ENCODE results near the gene NTNG2. TPM values are rescaled to one million over a fixed set of nuclear protein-coding genes. Genes with fewer than 3 reads are reported as not detected.

The NTNG2 gene
- total and polyA plus RNA-seq, 9 of the 15 experiments (the other 6 are each of a cell fraction or from before 2014, with no cell fraction given) = 0.01 to 0.11 (median 0.09) TPM; not detected in 6

DNA sequence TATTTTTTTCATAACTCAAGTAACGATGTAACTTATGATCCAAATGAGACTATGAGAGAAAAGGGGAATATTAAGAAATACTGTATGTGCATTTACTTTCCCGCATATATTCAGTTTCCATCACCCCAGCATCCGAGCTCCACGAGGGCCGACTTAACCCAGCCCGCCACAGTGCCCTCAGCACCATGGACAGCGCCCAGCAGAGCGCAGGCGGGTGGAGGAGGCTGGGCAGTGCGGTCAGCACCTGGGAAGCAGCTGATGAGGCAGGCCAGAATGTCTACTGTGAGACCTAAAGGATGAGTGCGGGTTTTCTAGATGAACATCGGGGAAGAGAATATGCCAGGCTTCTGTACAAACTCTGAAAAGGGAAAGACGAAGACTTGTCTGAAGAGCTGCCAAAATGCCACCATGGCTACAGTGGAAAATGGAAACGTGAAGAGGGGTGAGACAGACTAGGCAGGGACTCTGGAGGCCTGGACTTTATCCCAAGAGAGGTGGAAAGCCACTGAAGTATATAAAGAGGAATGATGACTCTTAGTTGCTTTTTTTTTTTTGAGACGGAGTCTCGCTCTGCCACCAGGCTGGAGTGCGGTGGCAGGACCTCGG is 47.7 kb upstream of the NTNG2 start (continued):
- TF ChIP-seq, protein P1, sequence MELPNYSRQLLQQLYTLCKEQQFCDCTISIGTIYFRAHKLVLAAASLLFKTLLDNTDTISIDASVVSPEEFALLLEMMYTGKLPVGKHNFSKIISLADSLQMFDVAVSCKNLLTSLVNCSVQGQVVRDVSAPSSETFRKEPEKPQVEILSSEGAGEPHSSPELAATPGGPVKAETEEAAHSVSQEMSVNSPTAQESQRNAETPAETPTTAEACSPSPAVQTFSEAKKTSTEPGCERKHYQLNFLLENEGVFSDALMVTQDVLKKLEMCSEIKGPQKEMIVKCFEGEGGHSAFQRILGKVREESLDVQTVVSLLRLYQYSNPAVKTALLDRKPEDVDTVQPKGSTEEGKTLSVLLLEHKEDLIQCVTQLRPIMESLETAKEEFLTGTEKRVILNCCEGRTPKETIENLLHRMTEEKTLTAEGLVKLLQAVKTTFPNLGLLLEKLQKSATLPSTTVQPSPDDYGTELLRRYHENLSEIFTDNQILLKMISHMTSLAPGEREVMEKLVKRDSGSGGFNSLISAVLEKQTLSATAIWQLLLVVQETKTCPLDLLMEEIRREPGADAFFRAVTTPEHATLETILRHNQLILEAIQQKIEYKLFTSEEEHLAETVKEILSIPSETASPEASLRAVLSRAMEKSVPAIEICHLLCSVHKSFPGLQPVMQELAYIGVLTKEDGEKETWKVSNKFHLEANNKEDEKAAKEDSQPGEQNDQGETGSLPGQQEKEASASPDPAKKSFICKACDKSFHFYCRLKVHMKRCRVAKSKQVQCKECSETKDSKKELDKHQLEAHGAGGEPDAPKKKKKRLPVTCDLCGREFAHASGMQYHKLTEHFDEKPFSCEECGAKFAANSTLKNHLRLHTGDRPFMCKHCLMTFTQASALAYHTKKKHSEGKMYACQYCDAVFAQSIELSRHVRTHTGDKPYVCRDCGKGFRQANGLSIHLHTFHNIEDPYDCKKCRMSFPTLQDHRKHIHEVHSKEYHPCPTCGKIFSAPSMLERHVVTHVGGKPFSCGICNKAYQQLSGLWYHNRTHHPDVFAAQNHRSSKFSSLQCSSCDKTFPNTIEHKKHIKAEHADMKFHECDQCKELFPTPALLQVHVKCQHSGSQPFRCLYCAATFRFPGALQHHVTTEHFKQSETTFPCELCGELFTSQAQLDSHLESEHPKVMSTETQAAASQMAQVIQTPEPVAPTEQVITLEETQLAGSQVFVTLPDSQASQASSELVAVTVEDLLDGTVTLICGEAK (IDR thresholded peaks at IDR 0.05) = no peak
- TF ChIP-seq, protein P1 (CRISPR knock-in tag; IDR thresholded peaks at IDR 0.05) = no peak
- TF ChIP-seq FOXA1 (IDR thresholded peaks at IDR 0.05; ENCODE audit: borderline replicate concordance) (no peak), TEAD1 (CRISPR knock-in tag; IDR thresholded peaks at IDR 0.05) (peak in 1 of 2 experiments; percentile 66; a peak in 1 of 4 replicates), PCBP1 (IDR thresholded peaks at IDR 0.05; ENCODE audit: low read depth, low read length, poor library complexity, severe bottlenecking) (no peak), ZNF121 (CRISPR knock-in tag; conservative IDR thresholded peaks at IDR 0.05) (no peak), ZC3H4 (CRISPR knock-in tag; IDR thresholded peaks at IDR 0.05; ENCODE audit: borderline replicate concordance) (no peak), ZNF583 (CRISPR knock-in tag; IDR thresholded peaks at IDR 0.05) (no peak), CBFB (CRISPR knock-in tag; IDR thresholded peaks at IDR 0.05) (no peak), NONO (IDR thresholded peaks at IDR 0.05; ENCODE audit: low read depth in 2 of 2, low read length in 1 of 2) (no peak)
- TF ChIP-seq, protein P2, sequence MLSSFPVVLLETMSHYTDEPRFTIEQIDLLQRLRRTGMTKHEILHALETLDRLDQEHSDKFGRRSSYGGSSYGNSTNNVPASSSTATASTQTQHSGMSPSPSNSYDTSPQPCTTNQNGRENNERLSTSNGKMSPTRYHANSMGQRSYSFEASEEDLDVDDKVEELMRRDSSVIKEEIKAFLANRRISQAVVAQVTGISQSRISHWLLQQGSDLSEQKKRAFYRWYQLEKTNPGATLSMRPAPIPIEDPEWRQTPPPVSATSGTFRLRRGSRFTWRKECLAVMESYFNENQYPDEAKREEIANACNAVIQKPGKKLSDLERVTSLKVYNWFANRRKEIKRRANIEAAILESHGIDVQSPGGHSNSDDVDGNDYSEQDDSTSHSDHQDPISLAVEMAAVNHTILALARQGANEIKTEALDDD (IDR thresholded peaks at IDR 0.05) = no peak
- TF ChIP-seq, protein P3, sequence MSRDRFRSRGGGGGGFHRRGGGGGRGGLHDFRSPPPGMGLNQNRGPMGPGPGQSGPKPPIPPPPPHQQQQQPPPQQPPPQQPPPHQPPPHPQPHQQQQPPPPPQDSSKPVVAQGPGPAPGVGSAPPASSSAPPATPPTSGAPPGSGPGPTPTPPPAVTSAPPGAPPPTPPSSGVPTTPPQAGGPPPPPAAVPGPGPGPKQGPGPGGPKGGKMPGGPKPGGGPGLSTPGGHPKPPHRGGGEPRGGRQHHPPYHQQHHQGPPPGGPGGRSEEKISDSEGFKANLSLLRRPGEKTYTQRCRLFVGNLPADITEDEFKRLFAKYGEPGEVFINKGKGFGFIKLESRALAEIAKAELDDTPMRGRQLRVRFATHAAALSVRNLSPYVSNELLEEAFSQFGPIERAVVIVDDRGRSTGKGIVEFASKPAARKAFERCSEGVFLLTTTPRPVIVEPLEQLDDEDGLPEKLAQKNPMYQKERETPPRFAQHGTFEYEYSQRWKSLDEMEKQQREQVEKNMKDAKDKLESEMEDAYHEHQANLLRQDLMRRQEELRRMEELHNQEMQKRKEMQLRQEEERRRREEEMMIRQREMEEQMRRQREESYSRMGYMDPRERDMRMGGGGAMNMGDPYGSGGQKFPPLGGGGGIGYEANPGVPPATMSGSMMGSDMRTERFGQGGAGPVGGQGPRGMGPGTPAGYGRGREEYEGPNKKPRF (IDR thresholded peaks at IDR 0.05; ENCODE audit: low read depth, low read length) = no peak
- TF ChIP-seq, protein P4, sequence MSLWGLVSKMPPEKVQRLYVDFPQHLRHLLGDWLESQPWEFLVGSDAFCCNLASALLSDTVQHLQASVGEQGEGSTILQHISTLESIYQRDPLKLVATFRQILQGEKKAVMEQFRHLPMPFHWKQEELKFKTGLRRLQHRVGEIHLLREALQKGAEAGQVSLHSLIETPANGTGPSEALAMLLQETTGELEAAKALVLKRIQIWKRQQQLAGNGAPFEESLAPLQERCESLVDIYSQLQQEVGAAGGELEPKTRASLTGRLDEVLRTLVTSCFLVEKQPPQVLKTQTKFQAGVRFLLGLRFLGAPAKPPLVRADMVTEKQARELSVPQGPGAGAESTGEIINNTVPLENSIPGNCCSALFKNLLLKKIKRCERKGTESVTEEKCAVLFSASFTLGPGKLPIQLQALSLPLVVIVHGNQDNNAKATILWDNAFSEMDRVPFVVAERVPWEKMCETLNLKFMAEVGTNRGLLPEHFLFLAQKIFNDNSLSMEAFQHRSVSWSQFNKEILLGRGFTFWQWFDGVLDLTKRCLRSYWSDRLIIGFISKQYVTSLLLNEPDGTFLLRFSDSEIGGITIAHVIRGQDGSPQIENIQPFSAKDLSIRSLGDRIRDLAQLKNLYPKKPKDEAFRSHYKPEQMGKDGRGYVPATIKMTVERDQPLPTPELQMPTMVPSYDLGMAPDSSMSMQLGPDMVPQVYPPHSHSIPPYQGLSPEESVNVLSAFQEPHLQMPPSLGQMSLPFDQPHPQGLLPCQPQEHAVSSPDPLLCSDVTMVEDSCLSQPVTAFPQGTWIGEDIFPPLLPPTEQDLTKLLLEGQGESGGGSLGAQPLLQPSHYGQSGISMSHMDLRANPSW (CRISPR knock-in tag; IDR thresholded peaks at IDR 0.05) = no peak
